H4 (cell line): ENCODE results near the gene SOX4. TPM values are rescaled to one million over a fixed set of nuclear protein-coding genes. Genes with fewer than 3 reads are reported as not detected.

Experiments
- DNase-seq: peaks from one replicate; pipeline ENCODE4 v3.0.0-alpha.2; 2015; ENCODE audit warnings: low spot score
- total RNA-seq: library from RNA; depleted of rRNA; stranded (reverse); fragments of >200 nt; shearing (Covaris generic); gene quantifications from 2 replicates; pipeline ENCODE4 v1.2.3, GENCODE V29; 2014

The SOX4 gene
- total RNA-seq, 1 experiment from 2014 or later: 30.4 TPM

GRCh38 chr6:21593927-21594415, 420 bp downstream of the SOX4 start:
- DNase-seq: no peak

GRCh38 chr6:21594416-21595281, 1.1 kb downstream of the SOX4 start:
- no peak for DNase-seq

- no peak for DNase-seq
These were observed 2.0 kb downstream of the SOX4 start for GRCh38 chr6:21595285-21596144.

GRCh38 chr6:21596145-21596948, 2.8 kb downstream of the SOX4 start:
- peak; percentile 39 for DNase-seq

GRCh38 chr6:21596949-21597682, 3.6 kb downstream of the SOX4 start:
- peak; percentile 56 for DNase-seq

- DNase-seq: no peak
These were observed 4.5 kb downstream of the SOX4 start for GRCh38 chr6:21597801-21598673.

GRCh38 chr6:21598674-21599023, 5.1 kb downstream of the SOX4 start:
- DNase-seq: no peak

- DNase-seq: no peak
These were observed 5.6 kb downstream of the SOX4 start for GRCh38 chr6:21599051-21599696.

GRCh38 chr6:21601339-21601923, 7.9 kb downstream of the SOX4 start:
- no peak for DNase-seq

GRCh38 chr6:21601932-21602390, 8.4 kb downstream of the SOX4 start:
- no peak for DNase-seq

- no peak for DNase-seq
These were observed 9.8 kb downstream of the SOX4 start for GRCh38 chr6:21603082-21603952.

GRCh38 chr6:21604081-21604480, 10.5 kb downstream of the SOX4 start:
- no peak for DNase-seq

- no peak for DNase-seq
These were observed 11.6 kb downstream of the SOX4 start for GRCh38 chr6:21605166-21605565.

GRCh38 chr6:21608601-21609000, 15.1 kb downstream of the SOX4 start:
- no peak for DNase-seq

GRCh38 chr6:21609881-21610329, 16.4 kb downstream of the SOX4 start:
- no peak for DNase-seq

GRCh38 chr6:21610341-21610740, 16.8 kb downstream of the SOX4 start:
- no peak for DNase-seq

GRCh38 chr6:21611485-21611884, 17.9 kb downstream of the SOX4 start:
- DNase-seq: no peak
